H1 (cell line): ENCODE results near the gene SMIM35. TPM values are rescaled to one million over a fixed set of nuclear protein-coding genes. Genes with fewer than 3 reads are reported as not detected.

Experiments used
- POLR2AphosphoS5 ChIP-seq: IDR thresholded peaks from 2 replicates; pipeline ENCODE4 v1.6.1; 2011; ENCODE audit warnings: low read depth, low read length
- polyA plus RNA-seq, 7 experiments: library from polyadenylated mRNA; depleted of rRNA in 3 of 7; stranded (reverse) in 5 of 7; unstranded in 2 of 7; fragments of >200 nt in 5 of 7; fragments of 200-250 nt in 2 of 7; gene quantifications; 1 replicate in 5 of 7; 2 replicates in 1 of 7; 4 replicates in 1 of 7; pipeline versions ENCODE4 v1.2.1 to v1.2.3, GENCODE V29; 2011 to 2013; ENCODE audit warnings: missing spikeins in 2 of 7, mixed read lengths in 2 of 7
- total RNA-seq: library from RNA; stranded (reverse); fragmentation: NEBNext Ultra II Directional; extraction: Animal tissue kit (Norgen Biotek cat#: 25700); gene quantifications from 2 replicates; pipeline ENCODE4 v1.2.1, GENCODE V29; 2021
- TF ChIP-seq, protein P1 (sequence below), 3 experiments: IDR thresholded peaks; 1 replicate in 2 of 3; 2 replicates in 1 of 3; pipeline versions ENCODE4 v1.5.1 to v1.6.1; 2011; ENCODE audit warnings: low read length in 3 of 3, mild to moderate bottlenecking in 3 of 3, inconsistent platforms in 2 of 3, low read depth in 1 of 3, moderate library complexity in 1 of 3; ENCODE audit not compliant: insufficient read depth in 1 of 3; ENCODE audit errors: control extremely low read depth in 1 of 3

Gene SMIM35
- total and polyA plus RNA-seq, 2 of the 8 experiments (the other 6 are each of a cell fraction or from before 2014, with no cell fraction given) = not detected

- TF ChIP-seq, protein P1, sequence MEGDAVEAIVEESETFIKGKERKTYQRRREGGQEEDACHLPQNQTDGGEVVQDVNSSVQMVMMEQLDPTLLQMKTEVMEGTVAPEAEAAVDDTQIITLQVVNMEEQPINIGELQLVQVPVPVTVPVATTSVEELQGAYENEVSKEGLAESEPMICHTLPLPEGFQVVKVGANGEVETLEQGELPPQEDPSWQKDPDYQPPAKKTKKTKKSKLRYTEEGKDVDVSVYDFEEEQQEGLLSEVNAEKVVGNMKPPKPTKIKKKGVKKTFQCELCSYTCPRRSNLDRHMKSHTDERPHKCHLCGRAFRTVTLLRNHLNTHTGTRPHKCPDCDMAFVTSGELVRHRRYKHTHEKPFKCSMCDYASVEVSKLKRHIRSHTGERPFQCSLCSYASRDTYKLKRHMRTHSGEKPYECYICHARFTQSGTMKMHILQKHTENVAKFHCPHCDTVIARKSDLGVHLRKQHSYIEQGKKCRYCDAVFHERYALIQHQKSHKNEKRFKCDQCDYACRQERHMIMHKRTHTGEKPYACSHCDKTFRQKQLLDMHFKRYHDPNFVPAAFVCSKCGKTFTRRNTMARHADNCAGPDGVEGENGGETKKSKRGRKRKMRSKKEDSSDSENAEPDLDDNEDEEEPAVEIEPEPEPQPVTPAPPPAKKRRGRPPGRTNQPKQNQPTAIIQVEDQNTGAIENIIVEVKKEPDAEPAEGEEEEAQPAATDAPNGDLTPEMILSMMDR (IDR thresholded peaks at IDR 0.05; ENCODE audit: control extremely low read depth in 1 of 3, insufficient read depth in 1 of 3, low read depth in 1 of 3, low read length in 3 of 3) = no peak
- TF ChIP-seq POLR2AphosphoS5 = no peak
Measured at GRCh38 chr11:118102721-118103261, 16.0 kb upstream of the SMIM35 start (continued).
